ENCODE measurements around the gene ABHD17A.
"Not testable (repeated sequence)": the region's sequence is repeated elsewhere in the genome, so short reads cannot be mapped to it uniquely, and the experiment has no call there.

DNA sequence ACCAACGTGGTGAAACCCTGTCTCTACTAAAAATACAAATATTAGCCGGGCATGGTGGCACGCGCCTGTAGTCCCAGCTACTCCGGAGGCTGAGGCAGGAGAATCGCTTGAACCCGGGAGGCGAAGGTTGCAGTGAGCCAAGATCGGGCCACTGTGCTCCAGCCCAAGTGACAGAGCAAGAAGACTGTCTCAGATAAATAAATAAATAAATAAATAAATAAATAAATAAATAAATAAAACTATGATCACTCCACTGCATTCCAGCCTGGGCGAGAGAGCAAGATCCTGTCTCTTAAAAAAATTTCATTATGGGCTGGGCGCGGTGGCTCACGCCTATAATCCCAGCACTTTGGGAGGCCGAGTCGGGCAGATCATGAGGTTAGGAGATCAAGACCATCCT lies 1.1 kb upstream of the ABHD17A start:
- not testable (repeated sequence) for TF ChIP-seq ZNF274 (IDR thresholded peaks at IDR 0.05; ENCODE audit: low read depth, low read length); SUZ12 (IDR thresholded peaks at IDR 0.05; ENCODE audit: extremely low read depth, insufficient read depth, insufficient read length); YY1 (IDR thresholded peaks at IDR 0.05; ENCODE audit: insufficient read depth, insufficient read length)
